NCI-H446 treated with DMSO at 0.1 percent for 48 hours (cell line): ENCODE results near the gene TRIM2.

Experiments
- DNase-seq: peaks from one replicate; lab custom pipeline; 2025; lab: John Stamatoyannopoulos, UW

Gene TRIM2

GRCh38 chr4:153222707-153223426 lies 18.6 kb downstream of the TRIM2 start:
- no peak for DNase-seq

GRCh38 chr4:153223427-153223801 lies 19.2 kb downstream of the TRIM2 start:
- no peak for DNase-seq

- DNase-seq, result peak; percentile 30
These were observed 19.7 kb downstream of the TRIM2 start for GRCh38 chr4:153223930-153224329.

GRCh38 chr4:153224474-153224873 lies 20.2 kb downstream of the TRIM2 start:
- no peak for DNase-seq

GRCh38 chr4:153227469-153228075 lies 23.3 kb downstream of the TRIM2 start:
- DNase-seq, result no peak

GRCh38 chr4:153228512-153229140 lies 24.4 kb downstream of the TRIM2 start:
- DNase-seq, result no peak

- no peak for DNase-seq
These were observed 25.3 kb downstream of the TRIM2 start for GRCh38 chr4:153229545-153229944.

GRCh38 chr4:153232768-153233167 lies 28.5 kb downstream of the TRIM2 start:
- DNase-seq, result no peak

GRCh38 chr4:153233761-153234371 lies 29.6 kb downstream of the TRIM2 start:
- peak; percentile 45 for DNase-seq

GRCh38 chr4:153234885-153235284 lies 30.6 kb downstream of the TRIM2 start:
- DNase-seq, result no peak

- DNase-seq, result no peak
These were observed 34.1 kb downstream of the TRIM2 start for GRCh38 chr4:153238135-153238919.

GRCh38 chr4:153239409-153239808 lies 35.2 kb downstream of the TRIM2 start:
- no peak for DNase-seq

GRCh38 chr4:153241295-153241694 lies 37.1 kb downstream of the TRIM2 start:
- no peak for DNase-seq

- DNase-seq, result no peak
These were observed 38.0 kb downstream of the TRIM2 start for GRCh38 chr4:153241970-153242838.

- DNase-seq, result no peak
These were observed 38.6 kb downstream of the TRIM2 start for GRCh38 chr4:153242839-153243324.

- DNase-seq, result no peak
These were observed 39.2 kb downstream of the TRIM2 start for GRCh38 chr4:153243468-153243867.

- DNase-seq, result no peak
These were observed 40.7 kb downstream of the TRIM2 start for GRCh38 chr4:153244969-153245368.

GRCh38 chr4:153245775-153246174 lies 41.5 kb downstream of the TRIM2 start:
- DNase-seq, result no peak

- DNase-seq, result no peak
These were observed 42.3 kb downstream of the TRIM2 start for GRCh38 chr4:153246446-153247115.

GRCh38 chr4:153247116-153247490 lies 42.9 kb downstream of the TRIM2 start:
- DNase-seq, result no peak
